ENCODE measurements around the gene OSER1. TPM values are rescaled to one million over a fixed set of nuclear protein-coding genes. Genes with fewer than 3 reads are reported as not detected.

OSER1 gene
- total RNA-seq, 4 donors from 2014 or later, result 73.0 to 114 (median 94.5) TPM

DNA sequence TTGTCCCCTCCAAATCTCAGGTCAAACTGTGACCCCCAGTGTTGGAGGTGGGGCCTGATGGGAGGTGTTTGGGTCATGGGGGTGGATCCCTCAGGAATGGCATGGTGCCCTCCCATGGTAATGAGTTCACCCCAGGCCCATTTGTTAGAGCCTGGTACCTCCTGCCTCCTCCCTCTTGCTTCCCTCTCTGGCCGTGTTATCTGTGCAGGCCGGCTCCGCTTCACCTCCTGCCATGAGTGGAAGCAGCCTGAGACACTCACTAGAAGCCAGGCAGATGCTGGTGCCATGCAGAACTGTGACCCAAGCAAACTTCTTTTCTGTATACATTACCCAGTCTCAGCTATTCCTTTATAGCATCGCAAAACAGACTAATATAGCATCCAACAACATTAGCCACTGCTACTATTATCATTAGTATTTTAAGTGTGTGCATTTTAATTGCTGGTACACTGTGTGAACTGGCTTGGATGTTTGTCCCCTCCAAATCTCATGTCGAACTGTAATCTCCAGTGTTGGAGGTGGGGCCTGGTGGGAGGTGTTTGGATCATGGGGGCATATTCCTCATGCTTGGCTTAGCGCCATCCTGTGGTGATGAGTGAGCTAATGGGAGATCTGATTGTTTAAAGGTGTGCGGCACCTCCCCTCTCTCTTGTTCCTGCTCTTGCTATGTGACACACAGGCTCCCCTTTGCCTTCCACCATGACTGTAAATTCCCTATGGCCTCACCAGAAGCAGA, 12.2 kb upstream of the OSER1 start:
- no peak overlapping the region for H3K4me3 ChIP-seq
- in situ Hi-C loops (cut with MboI; ENCODE audit: low sequenced_read_pairs in 4 of 4), result loop anchor here (25.0 kb wide), 7 partner anchors 240 to 1140 kb away; partner anchors contain the start of genes KCNK15 (in 2 of the 4), PKIG (in 1 of the 4), SDC4 (in 1 of the 4) and SRSF6 (in 1 of the 4)
- H3K36me3 ChIP-seq, result no peaks in the 10 kb centered on the region
- no peak for TF ChIP-seq POLR2A (IDR thresholded peaks at IDR 0.05)
- TF ChIP-seq, protein P1, sequence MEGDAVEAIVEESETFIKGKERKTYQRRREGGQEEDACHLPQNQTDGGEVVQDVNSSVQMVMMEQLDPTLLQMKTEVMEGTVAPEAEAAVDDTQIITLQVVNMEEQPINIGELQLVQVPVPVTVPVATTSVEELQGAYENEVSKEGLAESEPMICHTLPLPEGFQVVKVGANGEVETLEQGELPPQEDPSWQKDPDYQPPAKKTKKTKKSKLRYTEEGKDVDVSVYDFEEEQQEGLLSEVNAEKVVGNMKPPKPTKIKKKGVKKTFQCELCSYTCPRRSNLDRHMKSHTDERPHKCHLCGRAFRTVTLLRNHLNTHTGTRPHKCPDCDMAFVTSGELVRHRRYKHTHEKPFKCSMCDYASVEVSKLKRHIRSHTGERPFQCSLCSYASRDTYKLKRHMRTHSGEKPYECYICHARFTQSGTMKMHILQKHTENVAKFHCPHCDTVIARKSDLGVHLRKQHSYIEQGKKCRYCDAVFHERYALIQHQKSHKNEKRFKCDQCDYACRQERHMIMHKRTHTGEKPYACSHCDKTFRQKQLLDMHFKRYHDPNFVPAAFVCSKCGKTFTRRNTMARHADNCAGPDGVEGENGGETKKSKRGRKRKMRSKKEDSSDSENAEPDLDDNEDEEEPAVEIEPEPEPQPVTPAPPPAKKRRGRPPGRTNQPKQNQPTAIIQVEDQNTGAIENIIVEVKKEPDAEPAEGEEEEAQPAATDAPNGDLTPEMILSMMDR (IDR thresholded peaks at IDR 0.05 in 4 of 5, conservative IDR thresholded peaks at IDR 0.05 in 1 of 5), result no peak
- no peaks in the 10 kb centered on the region for H3K9me3 ChIP-seq
- ATAC-seq (no peak), DNase-seq (no peak)
- peaks cover 3 to 5% of the 10 kb centered on the region in 2 donors for H3K4me1 ChIP-seq
- H3K27me3 ChIP-seq, result no peaks in the 10 kb centered on the region
- H3K27ac ChIP-seq, result no peak overlapping the region
- intact Hi-C loops (cut with DNase I; ENCODE audit: low total_unique reads), result no loop called here

DNA sequence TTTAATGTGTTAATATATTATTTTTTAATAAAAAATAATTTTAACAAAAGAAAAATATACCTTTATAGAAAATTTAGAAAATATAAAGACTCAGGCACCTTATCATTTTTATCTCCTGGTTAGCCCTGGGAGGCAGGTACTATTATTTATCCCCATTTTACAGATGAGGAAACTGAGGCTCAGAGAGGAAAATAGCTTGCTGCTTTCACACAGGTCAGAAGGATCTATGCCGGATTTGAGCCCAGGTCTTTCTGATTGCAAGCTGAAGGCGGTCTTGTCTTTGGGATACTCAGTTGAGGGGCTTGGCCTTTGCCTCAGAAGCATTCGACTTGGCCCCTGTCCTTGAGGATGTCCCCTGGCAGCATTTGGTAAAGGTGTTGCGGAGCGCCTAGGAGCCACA, 11.5 kb upstream of the OSER1 start:
- no peak for DNase-seq
- H3K9me3 ChIP-seq, result no peaks in the 10 kb centered on the region
- peaks cover 6 to 8% of the 10 kb centered on the region in 2 donors for H3K4me1 ChIP-seq
- no peak overlapping the region for H3K4me3 ChIP-seq
- H3K27me3 ChIP-seq, result no peaks in the 10 kb centered on the region
- ATAC-seq, result no peak
- no peak for TF ChIP-seq POLR2A (IDR thresholded peaks at IDR 0.05)
- TF ChIP-seq, protein P1 (IDR thresholded peaks at IDR 0.05 in 4 of 5, conservative IDR thresholded peaks at IDR 0.05 in 1 of 5), result no peak
- no peaks in the 10 kb centered on the region for H3K36me3 ChIP-seq
- intact Hi-C loops (cut with DNase I; ENCODE audit: low total_unique reads) (no loop called here), in situ Hi-C loops (cut with MboI; ENCODE audit: low sequenced_read_pairs in 4 of 4) (loop anchor here (25.0 kb wide), 7 partner anchors 240 to 1140 kb away; partner anchors contain the start of genes KCNK15 (in 2 of the 4), PKIG (in 1 of the 4), SDC4 (in 1 of the 4) and SRSF6 (in 1 of the 4))
- no peak overlapping the region for H3K27ac ChIP-seq

DNA sequence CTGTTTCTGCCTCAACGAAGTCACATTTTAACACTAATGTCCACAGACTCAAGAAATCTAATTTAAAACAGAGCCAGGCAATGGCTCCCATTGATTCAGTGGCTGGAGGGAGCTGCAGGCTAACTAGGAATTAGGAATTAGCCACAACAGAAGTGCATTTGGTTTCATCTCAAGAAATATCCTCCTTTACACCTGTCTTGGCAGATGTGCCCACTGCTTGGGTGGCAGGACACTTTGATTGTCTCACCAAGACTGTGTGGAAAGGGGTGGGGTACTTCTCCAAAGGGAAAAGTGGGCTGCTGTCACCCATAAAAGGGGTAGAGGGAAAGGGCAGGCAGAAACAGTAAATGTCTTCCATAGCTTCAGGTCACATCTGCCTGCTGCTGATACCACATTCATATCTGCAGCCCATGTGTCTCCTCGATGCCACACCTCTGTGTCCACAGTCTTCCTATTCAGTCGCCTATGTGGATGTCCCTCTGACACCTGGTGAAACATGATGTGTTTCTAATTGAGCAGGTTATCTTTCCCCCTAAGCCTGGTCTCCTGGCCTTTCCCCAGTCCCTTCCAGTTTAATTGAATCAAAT, 10.9 kb upstream of the OSER1 start:
- in situ Hi-C loops (cut with MboI; ENCODE audit: low sequenced_read_pairs in 4 of 4), result loop anchor here (25.0 kb wide), 7 partner anchors 241 to 1141 kb away; partner anchors contain the start of genes KCNK15 (in 2 of the 4), PKIG (in 1 of the 4), SDC4 (in 1 of the 4) and SRSF6 (in 1 of the 4)
- ATAC-seq (no peak), DNase-seq (no peak)
- Histone ChIP-seq H3K36me3 (no peaks in the 10 kb centered on the region), H3K27me3 (no peaks in the 10 kb centered on the region), H3K9me3 (no peaks in the 10 kb centered on the region), H3K27ac (no peak overlapping the region), H3K4me3 (no peak overlapping the region), H3K4me1 (peaks cover 6 to 8% of the 10 kb centered on the region in 2 donors)
- intact Hi-C loops (cut with DNase I; ENCODE audit: low total_unique reads), result no loop called here
- TF ChIP-seq, protein P1 (IDR thresholded peaks at IDR 0.05 in 4 of 5, conservative IDR thresholded peaks at IDR 0.05 in 1 of 5), result no peak
- no peak for TF ChIP-seq POLR2A (IDR thresholded peaks at IDR 0.05)

DNA sequence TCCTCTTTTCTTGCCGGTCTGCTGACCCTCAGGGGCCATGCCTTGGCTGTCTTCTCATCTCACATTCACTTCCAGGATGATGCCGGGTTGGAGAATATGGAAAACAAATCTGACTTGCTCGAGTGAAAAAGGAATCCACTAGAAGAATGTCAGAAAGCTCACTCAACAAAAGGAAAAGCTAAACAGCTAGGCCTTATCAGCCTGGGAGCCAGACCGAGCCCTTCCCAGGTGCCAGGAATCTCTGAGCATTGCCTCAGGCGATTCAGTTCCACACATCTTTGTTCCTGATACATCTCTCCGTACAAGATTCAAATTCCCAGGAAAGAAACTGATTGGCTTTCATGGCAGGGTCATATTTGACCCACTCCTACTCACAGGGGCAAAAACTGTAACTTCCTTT, 9.2 kb upstream of the OSER1 start:
- no peaks in the 10 kb centered on the region for H3K36me3 ChIP-seq
- H3K4me1 ChIP-seq, result peaks cover 6 to 8% of the 10 kb centered on the region in 2 donors
- DNase-seq, result no peak
- intact Hi-C loops (cut with DNase I; ENCODE audit: low total_unique reads) (loop anchor here (5.0 to 10.0 kb wide), 3 partner anchors 168 to 765 kb away; partner anchors contain the start of genes SRSF6 and YWHAB), in situ Hi-C loops (cut with MboI; ENCODE audit: low sequenced_read_pairs in 4 of 4) (loop anchor here (5.0 to 25.0 kb wide), 10 partner anchors 93 to 1143 kb away; partner anchors contain the start of genes FITM2 (in 4 of the 4), KCNK15 (in 2 of the 4), PKIG (in 1 of the 4) and SDC4 (in 1 of the 4))
- H3K27me3 ChIP-seq, result no peaks in the 10 kb centered on the region
- no peaks in the 10 kb centered on the region for H3K9me3 ChIP-seq
- ATAC-seq, result no peak
- TF ChIP-seq, protein P1 (IDR thresholded peaks at IDR 0.05 in 4 of 5, conservative IDR thresholded peaks at IDR 0.05 in 1 of 5), result no peak
- H3K4me3 ChIP-seq, result no peak overlapping the region
- H3K27ac ChIP-seq, result no peak overlapping the region

Measured in gastrocnemius medialis (tissue), 4 donors.